DMS53 treated with DMSO at 0.1 percent for 48 hours (cell line): ENCODE results near the gene ARHGEF2.

Experiments used
- DNase-seq: peaks from one replicate; lab custom pipeline; 2025; ENCODE audit not compliant: unreplicated experiment; lab: John Stamatoyannopoulos, UW

Gene ARHGEF2

DNA sequence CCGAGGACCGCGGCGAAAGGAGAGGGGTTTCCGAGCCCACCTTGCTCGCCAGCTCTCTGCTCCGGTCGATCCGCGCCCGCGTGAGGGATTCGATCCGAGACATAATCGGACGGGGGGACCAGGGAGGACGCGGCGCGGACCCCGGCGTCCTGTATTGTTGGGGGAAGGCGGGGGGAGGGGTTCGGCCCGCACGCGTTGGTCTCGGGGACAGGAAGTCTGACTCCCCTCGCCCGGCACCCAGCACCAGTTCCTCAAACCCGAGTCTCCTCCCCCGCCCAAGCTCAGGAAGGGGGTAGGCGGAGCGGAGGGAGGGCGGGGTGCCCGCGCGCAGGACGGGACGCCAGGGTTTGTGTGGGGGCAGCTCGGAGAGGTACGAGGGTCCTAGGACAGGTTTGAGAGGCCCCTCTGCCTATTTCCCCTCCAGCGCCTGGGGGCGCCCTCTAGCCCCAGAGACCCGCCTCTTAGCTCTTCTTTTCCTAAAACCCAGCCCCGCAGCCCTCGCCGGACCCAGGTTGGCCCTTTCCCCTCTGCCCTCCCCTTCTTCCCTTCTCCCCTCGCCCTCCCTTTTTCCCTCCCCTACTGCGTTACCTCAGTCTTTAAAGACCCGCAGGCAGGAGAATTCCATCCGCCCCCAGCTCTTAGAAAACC is at the start of gene ARHGEF2:
Gene ARHGEF2, minus strand, starts transcription at position 223 of the 648 bp plus-strand sequence. Its CDS starts 120 bp downstream, at position 103.
- peak; percentile 30 for DNase-seq

DNA sequence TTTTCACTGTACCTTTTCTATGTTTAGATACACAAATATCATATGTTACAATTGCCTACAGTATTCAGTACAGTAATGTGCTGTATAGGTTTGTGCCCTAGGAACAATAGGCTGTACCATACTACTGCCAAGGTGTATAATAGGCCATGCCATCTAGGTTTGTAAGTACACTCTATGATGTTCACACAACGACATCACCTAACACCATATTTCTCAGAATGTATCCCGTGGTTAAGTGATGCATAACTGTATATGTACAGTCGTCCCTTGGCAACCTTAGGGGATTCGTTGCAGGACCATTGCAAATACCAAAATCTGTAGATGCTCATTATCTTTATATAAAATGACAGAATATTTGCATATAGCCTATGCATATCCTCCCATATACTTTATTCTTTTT is 48.2 kb upstream of the ARHGEF2 start:
- no peak for DNase-seq

DNA sequence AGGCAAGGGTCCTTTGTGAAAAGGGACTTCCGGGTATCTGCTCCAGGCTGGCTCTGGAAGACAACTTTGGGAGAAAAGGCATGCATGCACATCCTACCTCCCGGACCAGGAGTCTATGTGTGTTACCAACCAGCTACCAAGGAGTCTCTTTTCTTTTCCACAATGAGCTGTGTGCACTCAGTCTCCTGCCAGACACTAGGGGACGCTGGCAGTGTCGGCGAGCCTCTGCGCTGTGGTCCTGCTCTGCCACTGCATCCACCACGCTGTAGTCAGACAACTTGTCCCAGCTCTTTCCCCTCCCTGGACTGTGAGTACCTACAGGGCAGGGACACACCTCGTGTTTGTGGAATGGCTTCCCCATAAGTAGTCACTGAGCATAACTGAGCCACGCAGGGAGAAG is 47.5 kb upstream of the ARHGEF2 start:
- DNase-seq: peak; percentile 46

DNA sequence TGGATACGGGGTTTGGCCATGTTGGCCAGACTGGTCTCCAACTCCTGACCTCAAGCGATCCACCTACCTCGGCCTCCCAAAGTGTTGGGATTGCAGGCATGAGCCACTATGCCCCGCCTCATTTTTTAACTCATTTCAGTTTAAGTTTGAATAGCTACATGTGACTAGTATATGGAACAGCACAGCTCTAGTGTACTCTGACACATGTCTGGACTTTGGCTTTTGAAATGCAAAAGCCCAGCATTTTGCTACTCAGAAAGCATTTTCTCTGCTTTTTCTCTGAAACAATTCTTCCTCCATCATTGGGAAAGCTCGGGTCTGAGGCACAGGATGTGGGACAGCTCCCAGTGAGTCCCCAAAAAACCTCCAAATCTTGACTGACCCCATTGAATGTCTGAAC is 46.5 kb upstream of the ARHGEF2 start:
- no peak for DNase-seq

DNA sequence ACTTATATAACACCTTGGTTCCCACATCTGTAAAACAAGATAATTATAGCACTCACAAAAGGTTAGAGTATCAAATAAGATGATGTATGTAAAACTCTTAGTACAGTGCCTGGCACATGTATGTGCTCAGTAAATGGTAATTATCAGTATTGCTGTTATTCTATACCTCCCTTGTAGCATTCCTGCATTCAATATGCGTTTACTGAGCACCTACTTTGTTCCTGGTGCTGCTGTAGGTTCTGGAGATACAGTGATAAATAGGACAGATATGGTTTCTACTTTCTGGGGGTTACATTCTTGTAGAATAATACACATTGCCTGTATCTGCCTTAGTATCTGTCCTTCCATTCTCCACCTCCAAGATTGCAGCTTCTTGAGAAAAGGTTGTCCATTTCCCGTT is 43.6 kb upstream of the ARHGEF2 start:
- no peak for DNase-seq

DNA sequence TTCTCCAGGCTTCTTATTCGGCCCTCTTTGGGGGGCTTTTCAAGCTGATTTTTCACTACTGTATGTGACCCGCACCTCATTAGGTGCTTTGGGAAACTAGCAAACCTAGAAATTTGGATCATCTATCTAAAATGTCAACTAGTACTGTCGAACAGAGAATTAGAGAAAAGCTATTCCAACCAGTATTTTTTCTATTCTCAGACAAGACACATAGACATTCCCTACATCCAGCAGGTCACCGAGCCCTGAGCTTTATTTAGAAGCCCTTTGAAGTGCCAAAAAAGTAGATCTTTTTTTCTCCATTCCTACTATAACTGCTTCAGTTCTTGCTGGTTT is 42.7 kb upstream of the ARHGEF2 start:
- DNase-seq: no peak

DNA sequence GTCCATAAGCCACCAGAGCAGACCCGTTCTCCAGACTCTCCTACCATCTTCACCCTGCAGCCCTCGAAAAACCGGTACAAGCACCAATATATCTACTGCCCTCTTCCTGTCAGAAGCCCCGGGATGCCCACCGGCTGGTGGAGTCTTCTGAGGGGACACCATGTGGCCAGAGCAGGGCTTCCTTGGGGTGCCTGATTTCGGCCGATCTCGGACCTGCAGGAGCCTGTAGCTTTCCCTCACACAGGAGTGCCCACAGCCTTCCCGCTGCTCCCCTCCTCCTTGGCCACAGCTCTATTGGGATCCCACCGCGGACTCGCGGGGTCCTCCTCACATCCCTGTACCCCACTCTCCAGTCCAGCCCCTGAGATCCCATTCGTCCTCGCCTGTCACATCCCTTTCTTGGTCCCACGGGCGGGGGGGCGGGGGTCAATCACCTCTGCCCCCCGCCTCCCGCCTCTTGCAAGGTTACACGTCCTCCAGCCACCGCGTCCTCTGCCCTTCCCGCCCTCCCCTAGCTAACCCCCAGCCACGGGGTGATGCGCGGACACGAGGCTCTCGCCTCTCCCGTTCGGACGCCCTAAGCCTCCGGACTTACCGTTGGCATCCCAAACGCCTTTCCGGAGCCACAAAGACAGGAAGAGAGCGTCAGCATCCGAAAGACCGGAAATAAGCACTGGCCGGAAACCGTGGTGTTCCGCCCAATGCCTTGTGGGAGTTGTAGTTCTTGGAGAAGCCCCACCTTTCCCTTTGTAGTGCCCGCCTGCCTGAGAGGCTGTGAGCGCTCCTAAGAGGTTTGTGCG is 42.1 kb upstream of the ARHGEF2 start, which contains the start of gene SSR2:
Gene SSR2, minus strand, starts transcription at position 659 of the 800 bp plus-strand sequence. CDS start 784 bp downstream, outside the sequence.
- DNase-seq: peak; percentile 91

DNA sequence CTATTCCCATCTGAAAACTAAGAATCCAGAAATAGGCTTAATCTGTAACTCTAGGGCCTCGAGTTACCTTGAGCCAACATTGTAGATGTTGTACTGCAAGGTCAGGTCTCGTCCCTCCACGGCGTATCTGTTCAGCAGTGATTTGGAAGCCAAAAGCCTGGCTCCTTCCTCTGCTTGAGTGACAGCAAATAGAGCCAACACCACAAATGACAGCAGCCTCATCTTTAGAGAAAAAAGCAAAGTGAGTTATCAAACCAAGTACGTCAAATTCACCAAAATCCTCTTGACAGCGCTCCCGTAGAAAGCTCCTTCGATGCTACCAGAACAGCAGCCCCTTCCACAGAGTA is 41.6 kb upstream of the ARHGEF2 start:
- DNase-seq: no peak

DNA sequence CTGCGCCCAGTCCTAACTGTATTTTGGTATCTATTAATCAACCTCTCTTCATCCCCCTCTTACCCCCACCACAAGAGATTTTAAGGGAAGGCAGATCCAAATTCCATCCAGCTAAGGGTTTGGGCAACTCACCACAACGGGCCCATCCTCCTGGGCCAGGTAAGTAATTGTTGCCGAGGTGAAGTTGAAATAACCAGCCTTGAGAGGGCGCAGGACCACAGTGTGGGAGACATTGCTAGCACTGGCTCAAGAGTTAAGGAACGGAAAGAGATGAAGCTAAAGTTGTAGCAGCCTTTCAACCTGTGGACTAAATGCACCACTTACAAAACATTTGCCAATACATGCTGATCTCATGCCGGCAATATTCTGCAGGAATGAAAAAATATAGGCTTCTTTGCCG is 36.5 kb upstream of the ARHGEF2 start:
- DNase-seq: no peak

DNA sequence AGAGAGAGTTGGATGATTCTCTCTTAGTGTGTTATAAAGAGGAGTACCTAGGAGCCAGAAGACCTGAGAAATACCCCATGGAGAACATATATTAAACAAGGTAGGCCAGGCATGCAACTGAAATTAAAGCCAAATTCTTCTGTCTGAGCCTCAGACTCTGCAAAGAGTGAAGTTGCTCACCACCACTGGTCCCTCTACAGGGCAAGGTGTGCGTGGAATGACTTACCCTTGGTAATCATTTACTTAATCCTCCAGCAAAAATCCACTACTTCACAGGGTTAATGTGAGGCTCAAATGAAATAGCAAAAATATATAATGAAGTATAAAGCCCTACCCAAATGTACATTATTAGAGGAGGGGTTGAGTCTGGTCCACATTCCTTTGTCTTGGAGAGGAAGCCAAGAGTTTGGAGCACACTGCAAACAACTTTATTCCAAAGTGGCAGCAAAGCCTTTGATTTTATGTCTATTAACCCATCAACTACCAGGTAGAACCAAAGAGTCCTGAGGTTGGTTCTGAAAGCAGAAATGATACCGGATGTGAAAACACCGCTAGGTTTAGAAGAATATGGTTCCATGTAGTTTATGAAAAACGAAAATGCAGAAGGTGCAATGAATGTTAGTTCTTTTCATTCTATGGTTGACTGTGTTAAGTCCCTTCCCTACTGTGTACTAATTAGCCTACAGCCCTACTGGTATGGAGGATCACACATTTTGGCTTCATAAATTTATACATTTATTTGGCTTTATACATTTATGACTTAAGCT is 33.9 kb upstream of the ARHGEF2 start:
- DNase-seq: no peak

DNA sequence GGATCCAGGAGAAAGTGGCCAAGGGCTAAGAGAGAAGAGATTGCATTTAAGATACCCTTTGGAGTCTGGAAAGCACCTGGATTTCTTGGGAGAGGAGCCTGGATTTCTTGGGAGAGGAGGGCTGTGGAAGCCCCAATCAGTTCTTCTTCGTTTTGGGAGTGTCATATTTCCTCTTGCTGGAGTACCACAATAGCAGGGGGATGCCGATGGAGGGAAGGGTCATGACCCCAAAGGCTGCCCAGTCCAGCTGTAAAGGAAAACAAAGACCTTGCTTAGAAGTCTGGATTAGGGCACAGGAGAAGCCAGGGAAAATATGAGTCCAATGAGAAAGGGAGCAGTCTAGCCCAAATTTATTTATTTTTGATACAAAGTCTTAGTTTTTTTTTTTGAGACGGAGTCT is 31.1 kb upstream of the ARHGEF2 start:
- no peak for DNase-seq

DNA sequence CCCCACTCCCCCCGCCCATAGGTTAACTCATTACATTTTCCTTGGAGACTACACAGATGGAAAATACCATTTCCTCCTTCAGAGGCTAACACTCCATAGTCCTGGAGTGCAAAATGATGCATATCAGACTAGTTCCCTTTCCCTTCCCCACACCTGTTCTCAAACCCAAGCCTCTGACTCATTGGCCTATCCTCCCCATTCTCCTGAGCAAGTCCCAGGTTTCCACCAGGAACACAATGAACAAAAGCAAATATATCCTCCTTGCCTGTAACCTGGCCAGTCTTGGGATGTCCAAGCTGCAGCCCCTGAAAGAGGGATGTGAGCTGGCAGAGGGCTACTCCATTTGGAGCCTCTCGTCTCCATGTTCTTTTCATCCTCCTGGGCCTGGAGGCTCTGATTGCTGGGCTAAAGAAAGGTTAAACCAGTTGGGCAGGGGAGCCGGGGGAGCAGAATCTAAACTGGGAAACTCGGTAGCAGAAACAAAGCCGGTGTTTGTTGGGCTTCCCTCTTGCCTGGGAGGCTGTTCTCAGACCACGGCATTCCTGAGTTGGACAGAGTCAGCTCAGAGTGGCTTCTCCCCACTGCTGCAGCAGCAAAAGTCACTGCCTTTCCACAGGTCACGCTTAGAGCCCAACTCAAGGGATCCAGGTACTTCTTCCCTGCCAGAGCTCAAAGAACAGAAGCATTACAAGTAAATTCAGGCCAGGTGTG is 28.5 kb upstream of the ARHGEF2 start:
- peak; percentile 78 for DNase-seq

DNA sequence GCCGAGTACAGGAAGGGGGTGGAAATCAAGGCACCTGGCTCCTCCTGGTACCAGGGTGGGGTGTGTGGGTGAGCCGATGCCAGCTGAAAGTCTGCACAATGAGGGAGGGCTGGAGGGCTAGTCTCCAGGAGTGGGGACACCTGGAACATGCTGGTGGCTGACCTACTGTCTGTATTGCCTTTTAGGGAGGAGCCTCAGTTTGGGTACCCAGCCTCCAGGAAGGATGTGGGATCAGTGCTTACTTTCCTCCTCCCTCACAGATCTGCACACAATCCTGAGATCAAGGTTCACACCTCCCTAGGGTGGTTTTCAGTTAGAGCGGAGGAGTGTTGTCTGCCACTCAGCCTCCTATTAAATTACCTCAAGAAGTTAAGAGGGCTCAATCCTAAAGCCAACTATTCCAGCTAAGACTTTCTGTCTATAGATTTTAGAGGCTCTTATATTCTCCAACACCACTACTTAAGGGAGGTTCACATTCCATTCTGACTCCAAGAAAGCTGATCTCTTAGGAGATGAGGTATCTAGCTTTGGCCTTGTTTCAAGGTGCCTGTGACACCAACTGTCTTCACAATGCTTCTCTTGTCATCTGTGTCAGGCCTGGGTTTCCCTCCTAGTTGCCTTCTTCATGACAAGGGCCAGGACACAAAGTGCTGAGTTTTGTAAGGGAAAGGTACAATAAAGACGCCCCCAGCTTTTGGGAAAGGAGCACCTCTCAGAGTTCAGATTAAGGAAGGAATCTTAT is 26.7 kb upstream of the ARHGEF2 start:
- DNase-seq: no peak

DNA sequence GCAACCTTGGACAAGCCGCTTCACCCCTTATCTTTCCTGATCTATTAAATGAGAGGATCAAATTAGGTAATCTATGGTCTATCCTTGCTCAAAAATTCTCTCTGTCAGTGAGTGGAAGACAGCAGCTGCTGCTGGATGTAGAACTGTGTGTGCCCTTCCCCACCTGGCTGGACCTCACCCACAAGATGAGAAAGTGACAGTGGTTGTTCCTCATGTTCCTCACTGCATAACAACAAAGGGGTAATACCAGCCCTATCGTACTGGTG is 25.5 kb upstream of the ARHGEF2 start:
- DNase-seq: no peak

DNA sequence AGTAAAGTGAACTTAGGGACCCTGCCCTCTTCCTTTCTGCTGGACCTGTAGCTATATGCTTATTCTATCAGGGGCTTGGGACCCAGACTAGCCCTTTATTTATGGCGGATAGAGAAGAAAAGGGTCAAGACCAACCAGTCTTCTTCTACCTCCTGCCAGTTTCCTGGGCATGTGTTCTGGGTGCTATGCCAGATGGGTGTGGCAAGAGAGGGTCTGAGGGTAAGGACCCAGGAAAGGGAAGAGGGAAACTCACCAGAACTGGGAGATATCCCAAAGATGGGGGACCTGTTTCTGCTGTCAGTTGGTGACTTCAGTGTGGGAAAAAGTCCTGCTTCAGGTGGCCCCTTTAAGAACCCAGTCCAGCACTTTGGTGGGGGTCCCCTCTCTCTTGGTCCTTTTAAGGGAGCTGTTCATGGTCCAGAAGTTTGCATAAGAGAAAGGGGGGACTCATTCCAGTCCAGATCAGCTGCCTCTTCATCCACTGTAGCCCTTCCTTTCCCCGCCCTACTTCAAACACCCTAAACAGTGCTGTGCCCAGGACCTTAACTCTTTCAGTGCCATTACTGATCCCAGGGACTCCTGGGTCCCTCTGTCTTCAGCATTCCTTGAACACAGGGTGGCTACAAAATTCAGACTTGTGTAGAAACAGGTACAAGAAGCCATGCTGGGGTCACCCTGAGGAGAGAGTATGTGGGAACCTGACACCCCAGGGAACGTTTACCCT is 24.0 kb upstream of the ARHGEF2 start:
- no peak for DNase-seq

DNA sequence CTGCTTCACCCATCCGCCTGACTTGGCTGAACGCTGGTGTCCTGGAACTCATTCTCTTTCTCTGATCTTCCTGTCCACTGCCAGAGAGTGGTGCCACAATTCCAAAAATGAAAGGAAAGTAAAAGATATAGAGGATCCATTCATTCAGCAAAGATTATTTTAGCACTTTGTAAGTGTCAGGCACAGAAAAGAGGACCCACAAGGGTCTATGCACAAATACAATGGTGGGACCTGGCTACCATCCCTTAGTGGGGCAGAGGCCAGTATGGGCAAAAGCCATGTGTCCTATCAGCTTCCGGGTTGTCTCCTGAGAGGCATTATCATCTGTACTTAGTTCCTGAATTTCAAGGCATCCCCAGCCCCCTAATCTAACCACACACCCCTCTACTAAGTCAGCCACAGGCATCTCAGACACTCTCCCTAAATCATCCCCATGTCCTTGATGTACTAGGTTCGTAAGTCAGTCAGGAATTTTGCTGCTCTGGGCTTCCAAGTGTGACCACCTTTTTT is 23.4 kb upstream of the ARHGEF2 start:
- no peak for DNase-seq

DNA sequence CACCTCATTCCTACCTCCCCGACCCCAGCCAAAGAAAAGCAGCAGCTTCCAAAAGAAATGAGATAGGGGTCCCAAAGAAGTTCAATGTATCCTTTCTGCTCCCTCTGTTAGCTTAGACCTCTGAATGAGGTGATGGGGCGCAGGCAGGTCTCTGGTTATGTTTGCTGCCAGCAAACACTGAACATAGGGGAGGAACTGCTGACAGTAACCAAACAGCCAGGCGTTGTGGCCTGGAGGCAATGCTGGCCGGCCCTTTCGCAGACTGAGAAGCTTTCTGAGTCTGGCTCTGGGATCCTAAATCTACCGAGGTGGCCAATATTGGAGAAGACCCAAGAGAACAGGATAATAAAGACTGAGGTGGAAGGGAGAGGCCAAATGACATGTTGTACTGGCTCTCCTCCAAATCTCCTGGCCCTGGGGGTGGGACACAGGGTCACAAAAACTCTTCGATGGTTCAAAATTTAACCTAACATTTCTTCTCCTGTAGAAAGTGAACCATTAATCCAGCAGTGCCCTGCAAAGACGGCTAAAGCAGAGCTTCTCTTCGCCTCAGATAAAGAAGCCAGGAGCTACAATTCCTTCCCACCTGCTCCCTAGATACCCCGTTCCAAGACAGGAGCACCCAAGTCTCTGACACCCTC is 22.8 kb upstream of the ARHGEF2 start:
- DNase-seq: no peak

DNA sequence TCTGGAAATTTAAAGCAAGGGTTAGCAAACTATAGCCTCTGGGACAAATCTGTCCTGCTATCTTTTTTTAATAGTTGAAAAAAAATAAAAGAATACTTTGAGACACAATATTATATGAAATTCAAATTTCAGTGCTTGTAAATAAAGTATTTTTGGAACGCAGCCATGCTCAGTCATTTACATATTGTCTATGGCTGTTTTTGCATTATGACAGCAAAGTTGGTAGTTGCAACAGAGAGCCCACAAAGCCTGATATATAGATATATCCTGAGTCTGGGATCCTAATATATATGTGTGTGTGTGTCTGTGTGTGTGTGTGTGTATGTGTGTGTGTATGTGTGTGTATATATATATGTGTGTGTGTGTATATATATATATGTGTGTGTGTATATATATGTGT is 21.6 kb upstream of the ARHGEF2 start:
- no peak for DNase-seq

DNA sequence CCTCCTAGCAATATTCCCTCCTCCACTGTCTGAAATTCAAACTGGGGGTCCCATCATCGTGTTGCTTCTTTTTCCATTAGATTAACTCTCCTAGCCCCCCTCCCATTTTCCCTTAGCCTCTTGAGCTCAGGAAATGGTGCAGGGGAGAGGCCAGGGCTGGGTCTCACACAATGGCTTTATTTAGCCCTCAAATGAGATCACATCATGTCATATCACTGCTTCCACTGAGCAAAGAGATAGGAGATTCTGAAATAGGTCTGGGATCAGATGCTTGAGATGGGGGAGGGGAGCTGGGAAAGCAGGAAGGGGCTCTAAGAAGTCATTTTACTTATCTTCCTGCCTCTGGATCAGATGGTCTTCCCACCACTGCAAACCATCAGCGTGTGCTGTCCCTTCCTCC is 17.8 kb upstream of the ARHGEF2 start:
- DNase-seq: no peak

DNA sequence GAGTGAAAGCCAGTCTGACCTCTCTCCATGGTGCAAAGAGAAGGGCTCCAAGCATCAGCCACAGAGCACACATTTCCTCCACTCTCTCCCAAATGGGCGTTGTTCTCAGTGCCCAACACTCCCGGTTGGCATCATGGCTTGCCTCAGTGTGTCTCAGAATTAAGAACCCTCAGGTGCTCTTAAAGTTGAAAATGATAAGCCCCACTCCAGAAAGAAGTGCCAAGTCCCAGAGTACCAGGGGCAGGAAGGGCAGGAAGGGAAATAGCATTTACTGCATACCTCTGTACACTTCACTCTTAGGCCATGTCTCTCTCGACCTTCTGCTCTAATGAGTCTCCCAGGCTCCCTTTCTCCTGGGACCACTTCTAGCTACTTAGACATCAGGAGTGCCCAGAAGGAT is 15.2 kb upstream of the ARHGEF2 start:
- no peak for DNase-seq
